ENCODE measurements around the gene LRRFIP1. TPM values are rescaled to one million over a fixed set of nuclear protein-coding genes. Genes with fewer than 3 reads are reported as not detected.
A peak's percentile ranks its signal among the peaks of the same experiment; 100 is the strongest.

LRRFIP1 gene
- total and polyA plus RNA-seq, 2 donors (not counting 3 experiments of a cell fraction or from before 2014, with no cell fraction given) = 39.2 to 179 TPM

- intact Hi-C loops (cut with micrococcal nuclease) = loop anchor here (1.0 kb wide), 3 partner anchors 9 to 22 kb away; no protein-coding TSS in a partner anchor
- peaks cover 56% of the 10 kb centered on the region for H3K4me1 ChIP-seq (ENCODE audit: control insufficient read depth, extremely low read depth, insufficient read depth, low read length)
Measured at GRCh38 chr2:237704501-237705434, 77.4 kb downstream of the LRRFIP1 start.

GRCh38 chr2:237706257-237706656 lies 78.9 kb downstream of the LRRFIP1 start:
- no peak overlapping the region for H2AFZ ChIP-seq (ENCODE audit: low read depth, low read length)
- ChIA-PET CTCF (interaction anchor here (3.7 kb wide), 1 partner anchor 9 kb away, joined by 18 read pairs; no protein-coding TSS in a partner anchor), POLR2A (no interaction called here)
- peaks cover 41% of the 10 kb centered on the region for H3K4me1 ChIP-seq (ENCODE audit: control insufficient read depth, extremely low read depth, insufficient read depth, low read length)
- no peak overlapping the region for H3K27ac ChIP-seq (ENCODE audit: insufficient read depth, low read depth, low read length)
- FAIRE-seq (no peak), DNase-seq (ENCODE audit: low read depth, low spot score) (no peak)
- peaks cover 0 to 3% of the 10 kb centered on the region in 2 experiments for H3K36me3 ChIP-seq (ENCODE audit: control insufficient read depth in 2 of 2, extremely low read depth in 1 of 2, insufficient read depth in 2 of 2, low read length in 2 of 2)
- no TSS peak for BruUV-seq (replicated peaks)
- H3K4me3 ChIP-seq (replicated peaks in 1 of 3; ENCODE audit: insufficient read depth in 1 of 3, low read depth in 1 of 3, low read length in 3 of 3) = no peak overlapping the region
- intact Hi-C loops (cut with micrococcal nuclease) = no loop called here
- TF ChIP-seq POLR2A (IDR thresholded peaks at IDR 0.05; ENCODE audit: low read depth, low read length) = no peak
- TF ChIP-seq MAX (IDR thresholded peaks at IDR 0.05; ENCODE audit: insufficient read depth, insufficient read length) = no peak
- no peak for TF ChIP-seq FOS (IDR thresholded peaks at IDR 0.05; ENCODE audit: borderline replicate concordance, insufficient read depth, low read length)
- TF ChIP-seq EZH2 (IDR thresholded peaks at IDR 0.05; ENCODE audit: borderline replicate concordance, low read depth, low read length, severe bottlenecking) = no peak
- no peak for TF ChIP-seq POLR2AphosphoS5 (IDR thresholded peaks at IDR 0.05; ENCODE audit: insufficient read depth, low read depth, low read length)
- no peak for TF ChIP-seq GATA2 (IDR thresholded peaks at IDR 0.05; ENCODE audit: insufficient read depth, insufficient read length, low read depth, low read length)
- TF ChIP-seq CTCF (IDR thresholded peaks at IDR 0.05; ENCODE audit: extremely low read depth in 1 of 2, insufficient read depth in 1 of 2, low read depth in 1 of 2, low read length in 2 of 2) = no peak
- TF ChIP-seq JUN (IDR thresholded peaks at IDR 0.05; ENCODE audit: borderline replicate concordance, insufficient read depth, insufficient read length, low read depth) = no peak
- no peak for TF ChIP-seq MYC (IDR thresholded peaks at IDR 0.05; ENCODE audit: low read depth, low read length)
- H4K20me1 ChIP-seq (replicated peaks; ENCODE audit: control insufficient read depth, extremely low read depth, insufficient read depth, low read length) = no peaks in the 10 kb centered on the region
- H3K4me2 ChIP-seq (ENCODE audit: insufficient read depth, low read length) = no peak overlapping the region
- no peak overlapping the region for H3K9ac ChIP-seq (replicated peaks; ENCODE audit: extremely low read depth, insufficient read depth, low read length)
- H3K79me2 ChIP-seq (ENCODE audit: control insufficient read depth, insufficient read depth, low read length) = peaks cover 92% of the 10 kb centered on the region
- dilution Hi-C loops (cut with MboI; ENCODE audit: extremely low pct_ligation_motif_present, low sequenced_read_pairs) = no loop called here
- no peaks in the 10 kb centered on the region for H3K9me1 ChIP-seq (replicated peaks; ENCODE audit: control insufficient read depth, extremely low read depth, insufficient read depth, low read length)
- H3K27me3 ChIP-seq (ENCODE audit: control insufficient read depth in 2 of 2, insufficient read depth in 2 of 2, low read length in 2 of 2) = no peaks in the 10 kb centered on the region
- no peaks in the 10 kb centered on the region for H3K9me3 ChIP-seq (replicated peaks; ENCODE audit: control insufficient read depth, insufficient read depth, low read length)

More at GRCh38 chr2:237704501-237705434, 77.4 kb downstream of the LRRFIP1 start:
- Histone ChIP-seq H3K27me3 (ENCODE audit: control insufficient read depth in 2 of 2, insufficient read depth in 2 of 2, low read length in 2 of 2) (no peaks in the 10 kb centered on the region), H3K36me3 (ENCODE audit: control insufficient read depth in 2 of 2, extremely low read depth in 1 of 2, insufficient read depth in 2 of 2, low read length in 2 of 2) (peaks cover 0 to 3% of the 10 kb centered on the region in 2 experiments), H3K4me2 (ENCODE audit: insufficient read depth, low read length) (peak overlapping the region; percentile 41), H3K9me3 (replicated peaks; ENCODE audit: control insufficient read depth, insufficient read depth, low read length) (no peaks in the 10 kb centered on the region), H3K9ac (replicated peaks; ENCODE audit: extremely low read depth, insufficient read depth, low read length) (no peak overlapping the region), H3K9me1 (replicated peaks; ENCODE audit: control insufficient read depth, extremely low read depth, insufficient read depth, low read length) (no peaks in the 10 kb centered on the region), H4K20me1 (replicated peaks; ENCODE audit: control insufficient read depth, extremely low read depth, insufficient read depth, low read length) (no peaks in the 10 kb centered on the region), H3K27ac (ENCODE audit: insufficient read depth, low read depth, low read length) (peak overlapping the region; percentile 31), H3K79me2 (ENCODE audit: control insufficient read depth, insufficient read depth, low read length) (peaks cover 97% of the 10 kb centered on the region), H2AFZ (ENCODE audit: low read depth, low read length) (no peak overlapping the region), H3K4me3 (replicated peaks in 1 of 3; ENCODE audit: insufficient read depth in 1 of 3, low read depth in 1 of 3, low read length in 3 of 3) (no peak overlapping the region)
- peak; percentile 87 for FAIRE-seq
- POLR2A ChIA-PET = interaction anchor here (1.2 kb wide), 1 partner anchor 11 kb away, joined by 3 read pairs; no protein-coding TSS in a partner anchor
- BruUV-seq (replicated peaks) = no TSS peak
- TF ChIP-seq POLR2AphosphoS5 (IDR thresholded peaks at IDR 0.05; ENCODE audit: insufficient read depth, low read depth, low read length) = peak; percentile 35
- TF ChIP-seq GATA2 (IDR thresholded peaks at IDR 0.05; ENCODE audit: insufficient read depth, insufficient read length, low read depth, low read length) = no peak
- peak; percentile 80 for TF ChIP-seq JUN (IDR thresholded peaks at IDR 0.05; ENCODE audit: borderline replicate concordance, insufficient read depth, insufficient read length, low read depth)
- peak; percentile 87 for TF ChIP-seq FOS (IDR thresholded peaks at IDR 0.05; ENCODE audit: borderline replicate concordance, insufficient read depth, low read length)
- no peak for TF ChIP-seq POLR2A (IDR thresholded peaks at IDR 0.05; ENCODE audit: low read depth, low read length)
- dilution Hi-C loops (cut with MboI; ENCODE audit: extremely low pct_ligation_motif_present, low sequenced_read_pairs) = no loop called here
- CTCF ChIA-PET = interaction anchor here (1.0 to 3.1 kb wide), 6 partner anchors 10 to 39 kb away, joined by 3 to 28 read pairs (median 4); no protein-coding TSS in a partner anchor
- DNase-seq (ENCODE audit: low read depth, low spot score) = peak; percentile 69

All from endothelial cell of umbilical vein (primary cell).